ENCODE data around the gene PAXIP1. TPM values are rescaled to one million over a fixed set of nuclear protein-coding genes. Genes with fewer than 3 reads are reported as not detected.
A peak's percentile ranks its signal among the peaks of the same experiment; 100 is the strongest.

The PAXIP1 gene
- total RNA-seq, 2 donors from 2014 or later: 11.2 to 20.4 TPM

- intact Hi-C loops (cut with DNase I): loop anchor here (10.0 kb wide), 1 partner anchor 122 kb away; no protein-coding TSS in a partner anchor
- Histone ChIP-seq H3K4me1 (peaks cover 3% of the 10 kb centered on the region), H3K4me3 (no peak overlapping the region), H3K9me3 (no peaks in the 10 kb centered on the region), H3K27me3 (no peaks in the 10 kb centered on the region), H3K9ac (ENCODE audit: low read depth in 2 of 2, low read length in 2 of 2) (no peak overlapping the region), H3K27ac (no peak overlapping the region), H3K36me3 (no peaks in the 10 kb centered on the region)
- no peak for DNase-seq
- no peak for TF ChIP-seq CTCF (IDR thresholded peaks at IDR 0.05)
Observed at GRCh38 chr7:154956427-154956826, 46.5 kb downstream of the PAXIP1 start.

- intact Hi-C loops (cut with DNase I): loop anchor here (10.0 kb wide), 1 partner anchor 118 kb away; no protein-coding TSS in a partner anchor
- Histone ChIP-seq H3K36me3 (no peaks in the 10 kb centered on the region), H3K4me1 (peaks cover 3% of the 10 kb centered on the region), H3K4me3 (no peak overlapping the region), H3K9ac (ENCODE audit: low read depth in 2 of 2, low read length in 2 of 2) (no peak overlapping the region), H3K27ac (no peak overlapping the region), H3K27me3 (no peaks in the 10 kb centered on the region), H3K9me3 (no peaks in the 10 kb centered on the region)
- peak; percentile 70 for TF ChIP-seq CTCF (IDR thresholded peaks at IDR 0.05)
- peak; percentile 65 for DNase-seq
Observed at GRCh38 chr7:154953006-154953684, 49.8 kb downstream of the PAXIP1 start.

- H3K27me3 ChIP-seq: no peaks in the 10 kb centered on the region
- intact Hi-C loops (cut with DNase I): loop anchor here (10.0 kb wide), 1 partner anchor 116 kb away; no protein-coding TSS in a partner anchor
- no peaks in the 10 kb centered on the region for H3K36me3 ChIP-seq
- no peak overlapping the region for H3K27ac ChIP-seq
- no peak overlapping the region for H3K4me3 ChIP-seq
- DNase-seq: no peak
- no peak overlapping the region for H3K9ac ChIP-seq (ENCODE audit: low read depth in 2 of 2, low read length in 2 of 2)
- no peaks in the 10 kb centered on the region for H3K9me3 ChIP-seq
- no peak for TF ChIP-seq CTCF (IDR thresholded peaks at IDR 0.05)
- H3K4me1 ChIP-seq: peaks cover 3% of the 10 kb centered on the region
Observed at GRCh38 chr7:154950960-154951359, 52.0 kb downstream of the PAXIP1 start.

- no peaks in the 10 kb centered on the region for H3K9me3 ChIP-seq
- H3K36me3 ChIP-seq: peaks cover 4% of the 10 kb centered on the region
- no peak for TF ChIP-seq CTCF (IDR thresholded peaks at IDR 0.05)
- no peak overlapping the region for H3K4me3 ChIP-seq
- H3K9ac ChIP-seq (ENCODE audit: low read depth in 2 of 2, low read length in 2 of 2): no peak overlapping the region
- H3K4me1 ChIP-seq: no peaks in the 10 kb centered on the region
- DNase-seq: no peak
- no peaks in the 10 kb centered on the region for H3K27me3 ChIP-seq
- intact Hi-C loops (cut with DNase I): no loop called here
- H3K27ac ChIP-seq: no peak overlapping the region
Observed at GRCh38 chr7:154947604-154948003, 55.3 kb downstream of the PAXIP1 start.

- H3K4me3 ChIP-seq: no peak overlapping the region
- H3K27me3 ChIP-seq: no peaks in the 10 kb centered on the region
- no peaks in the 10 kb centered on the region for H3K9me3 ChIP-seq
- no peak overlapping the region for H3K27ac ChIP-seq
- H3K4me1 ChIP-seq: no peaks in the 10 kb centered on the region
- intact Hi-C loops (cut with DNase I): no loop called here
- peaks cover 4% of the 10 kb centered on the region for H3K36me3 ChIP-seq
- no peak overlapping the region for H3K9ac ChIP-seq (ENCODE audit: low read depth in 2 of 2, low read length in 2 of 2)
- no peak for DNase-seq
- TF ChIP-seq CTCF (IDR thresholded peaks at IDR 0.05): no peak
Observed at GRCh38 chr7:154946166-154946565, 56.8 kb downstream of the PAXIP1 start.

All from colonic mucosa (tissue), 4 donors.